ENCODE measurements around the gene UQCRQ. TPM values are rescaled to one million over a fixed set of nuclear protein-coding genes. Genes with fewer than 3 reads are reported as not detected.

The UQCRQ gene
- total RNA-seq, 2 experiments from 2014 or later: 652 to 654 TPM

DNA sequence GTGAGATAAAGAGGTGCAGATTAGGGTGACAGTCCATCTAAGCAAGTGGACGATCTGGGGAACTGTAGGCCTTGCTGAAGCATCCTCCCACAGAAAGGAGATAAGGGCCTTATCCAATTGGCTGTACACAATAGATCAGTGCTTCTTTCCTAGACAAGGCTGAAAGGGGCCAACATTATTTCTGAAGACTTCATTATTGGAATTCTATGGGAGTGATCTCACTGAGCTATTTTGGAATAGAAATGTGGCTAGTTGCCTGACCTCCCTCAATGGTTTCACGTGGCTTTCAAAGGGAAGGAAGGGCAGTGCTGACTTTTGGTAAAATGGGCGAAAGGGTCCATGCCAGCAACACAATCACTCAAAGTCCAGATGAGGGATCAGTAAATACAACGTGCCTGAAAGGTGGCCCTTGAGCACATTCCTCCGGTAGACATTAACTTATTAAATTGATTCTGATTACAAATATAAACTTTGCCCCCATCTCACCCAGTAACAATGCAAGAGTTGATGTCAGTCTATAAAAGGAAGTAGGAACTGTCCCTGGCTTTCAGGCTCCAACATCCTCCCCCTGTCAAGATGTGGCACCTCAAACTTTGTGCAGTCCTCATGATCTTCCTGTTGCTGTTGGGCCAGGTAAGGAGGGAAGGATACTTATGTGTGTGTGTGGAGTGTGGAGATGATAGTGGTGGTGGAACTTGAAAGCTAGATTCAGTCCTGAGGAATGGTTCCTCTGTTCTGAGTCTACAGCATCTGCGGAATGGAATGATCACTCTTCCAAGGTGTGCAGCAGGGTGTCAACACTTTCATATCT is 6.9 kb downstream of the UQCRQ start, which contains the start of gene LEAP2:
LEAP2 (plus strand) TSS at position 550 of the 811 bp plus-strand sequence; CDS start at position 577, 27 bp downstream.
- Mint-ChIP-seq H3K27me3 (no peaks in the 10 kb centered on the region), H3K27ac (no peak within 1 kb of the TSS), H3K4me1 (peaks cover 19% of the 10 kb centered on the region), H3K36me3 (peaks cover 26% of the 10 kb centered on the region), H3K4me3 (no peak within 1 kb of the TSS), H3K9me3 (no peaks in the 10 kb centered on the region)
- DNase-seq: no peak

- no peak for DNase-seq
- H3K4me3 Mint-ChIP-seq: no peak overlapping the region
- H3K9me3 Mint-ChIP-seq: no peaks in the 10 kb centered on the region
- H3K4me1 Mint-ChIP-seq: peaks cover 14% of the 10 kb centered on the region
- H3K27me3 Mint-ChIP-seq: no peaks in the 10 kb centered on the region
- H3K27ac Mint-ChIP-seq: no peak overlapping the region
- peaks cover 20% of the 10 kb centered on the region for H3K36me3 Mint-ChIP-seq
These were observed 7.5 kb downstream of the UQCRQ start for GRCh38 chr5:132873930-132874271.

DNA sequence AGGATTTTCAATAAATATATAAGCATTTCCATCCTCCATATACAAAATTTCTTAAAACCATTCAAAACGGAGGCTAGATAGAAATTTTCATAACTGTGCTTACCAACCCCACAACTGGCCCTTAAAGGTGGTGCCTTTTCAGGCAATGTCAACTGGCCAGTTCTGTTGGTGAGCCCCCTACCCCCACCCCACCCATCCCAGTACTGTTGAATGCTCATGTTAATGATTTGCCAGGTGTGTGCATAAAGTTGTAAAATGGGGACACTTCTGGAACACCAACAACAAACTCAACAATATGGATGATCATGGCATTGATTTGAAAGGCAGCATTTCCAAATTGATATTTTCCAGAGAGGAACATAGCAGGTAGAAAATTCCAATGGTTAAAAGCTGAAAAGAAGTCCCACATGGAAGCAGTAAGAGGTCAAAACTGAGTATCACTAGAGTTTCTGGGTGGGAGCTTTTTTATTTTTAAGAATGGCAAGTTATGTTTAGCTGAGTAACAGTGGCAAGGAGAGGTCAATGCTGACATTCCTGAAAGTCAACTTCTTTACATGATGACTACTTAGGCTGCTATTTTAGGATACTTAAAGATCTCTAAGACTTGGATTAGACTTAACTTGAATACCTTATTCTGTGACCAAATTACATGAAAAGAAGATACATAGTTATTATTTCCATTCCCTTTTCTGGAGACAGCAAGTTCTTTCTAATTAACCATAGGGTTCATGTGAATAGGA is 9.7 kb downstream of the UQCRQ start:
- no peak overlapping the region for H3K4me3 Mint-ChIP-seq
- no peaks in the 10 kb centered on the region for H3K9me3 Mint-ChIP-seq
- no peaks in the 10 kb centered on the region for H3K27me3 Mint-ChIP-seq
- peaks cover 7% of the 10 kb centered on the region for H3K36me3 Mint-ChIP-seq
- no peak overlapping the region for H3K27ac Mint-ChIP-seq
- DNase-seq: no peak
- no peaks in the 10 kb centered on the region for H3K4me1 Mint-ChIP-seq

GRCh38 chr5:132877466-132877865 is 11.0 kb downstream of the UQCRQ start:
- no peak for DNase-seq
- no peaks in the 10 kb centered on the region for H3K9me3 Mint-ChIP-seq
- H3K27ac Mint-ChIP-seq: no peak overlapping the region
- H3K27me3 Mint-ChIP-seq: no peaks in the 10 kb centered on the region
- no peaks in the 10 kb centered on the region for H3K4me1 Mint-ChIP-seq
- peaks cover 2% of the 10 kb centered on the region for H3K36me3 Mint-ChIP-seq
- H3K4me3 Mint-ChIP-seq: no peak overlapping the region

DNA sequence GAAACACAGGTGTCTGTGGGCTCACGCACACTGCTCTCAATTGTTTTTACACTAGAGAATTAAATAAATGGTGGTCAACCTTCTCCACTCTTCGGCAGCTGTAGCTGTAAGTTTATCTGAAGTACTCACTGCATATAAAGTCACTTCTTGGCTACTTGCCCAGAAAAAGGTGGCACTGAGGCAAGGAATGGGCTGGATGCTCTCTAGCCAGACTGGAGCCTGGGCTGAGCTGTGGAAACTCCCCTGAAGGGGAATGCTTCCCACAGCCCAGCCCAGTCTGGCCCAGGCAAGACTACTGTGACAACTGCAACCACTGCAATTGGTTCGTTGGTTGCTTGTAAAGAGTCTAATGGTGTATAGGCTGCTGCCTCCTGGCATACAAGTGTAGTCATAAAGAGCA is 11.5 kb downstream of the UQCRQ start:
- no peaks in the 10 kb centered on the region for H3K4me1 Mint-ChIP-seq
- peaks cover 2% of the 10 kb centered on the region for H3K36me3 Mint-ChIP-seq
- no peak for DNase-seq
- no peaks in the 10 kb centered on the region for H3K27me3 Mint-ChIP-seq
- H3K27ac Mint-ChIP-seq: peak overlapping the region; percentile 54
- H3K4me3 Mint-ChIP-seq: no peak overlapping the region
- no peaks in the 10 kb centered on the region for H3K9me3 Mint-ChIP-seq

DNA sequence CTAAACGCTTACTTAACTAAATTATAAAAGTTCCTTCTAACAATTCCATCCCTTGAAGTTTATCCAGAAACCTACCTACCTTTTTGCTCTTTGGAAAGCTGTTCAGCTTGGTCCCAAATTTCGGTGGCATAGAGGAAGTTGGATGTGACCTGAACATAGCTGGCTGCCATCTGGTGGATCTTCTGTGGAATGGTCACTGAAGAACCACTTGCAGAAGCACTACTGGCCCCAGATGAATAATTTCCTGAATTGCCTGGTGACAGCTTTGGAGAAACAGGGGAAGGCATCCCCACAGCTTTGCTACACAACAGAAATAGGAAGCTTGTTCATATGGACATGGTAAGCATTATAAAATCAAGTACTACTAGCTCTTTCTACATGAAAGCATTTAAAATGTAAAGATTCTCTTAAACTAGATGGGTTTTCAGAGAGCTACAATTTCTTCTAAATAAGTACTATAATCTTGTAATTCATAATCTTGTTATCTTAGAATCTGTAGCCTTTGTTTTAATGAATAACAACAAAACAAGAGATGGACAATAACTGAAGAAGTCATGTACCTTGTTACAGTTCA is 16.9 kb downstream of the UQCRQ start:
- no peaks in the 10 kb centered on the region for H3K27me3 Mint-ChIP-seq
- no peak overlapping the region for H3K27ac Mint-ChIP-seq
- H3K9me3 Mint-ChIP-seq: no peaks in the 10 kb centered on the region
- peaks cover 8% of the 10 kb centered on the region for H3K36me3 Mint-ChIP-seq
- H3K4me1 Mint-ChIP-seq: peaks cover 8% of the 10 kb centered on the region
- no peak overlapping the region for H3K4me3 Mint-ChIP-seq
- no peak for DNase-seq

DNA sequence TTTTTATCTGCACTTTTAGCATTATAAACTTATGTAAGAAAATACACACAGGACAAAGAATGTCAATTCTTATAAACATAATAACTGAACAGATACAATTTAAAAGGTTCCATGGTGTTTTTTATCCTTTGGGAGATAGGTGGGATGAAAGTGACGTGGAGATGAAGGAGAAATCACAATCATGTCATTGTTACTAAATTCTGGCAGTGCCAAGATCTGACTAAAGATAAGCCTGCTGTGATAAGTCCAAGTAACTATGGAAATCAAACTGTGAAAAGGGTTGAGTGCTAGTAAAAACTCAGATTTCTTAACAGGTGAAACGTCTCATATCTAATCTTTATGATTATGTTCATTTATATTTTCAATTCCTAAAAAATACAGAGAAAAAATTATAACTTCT is 18.1 kb downstream of the UQCRQ start:
- peaks cover 8% of the 10 kb centered on the region for H3K36me3 Mint-ChIP-seq
- no peak overlapping the region for H3K27ac Mint-ChIP-seq
- H3K9me3 Mint-ChIP-seq: no peaks in the 10 kb centered on the region
- H3K27me3 Mint-ChIP-seq: no peaks in the 10 kb centered on the region
- no peak overlapping the region for H3K4me3 Mint-ChIP-seq
- peaks cover 8% of the 10 kb centered on the region for H3K4me1 Mint-ChIP-seq
- DNase-seq: no peak

- Mint-ChIP-seq H3K4me1 (peaks cover 11% of the 10 kb centered on the region), H3K36me3 (peaks cover 8% of the 10 kb centered on the region), H3K27me3 (no peaks in the 10 kb centered on the region), H3K27ac (no peak overlapping the region), H3K4me3 (no peak overlapping the region), H3K9me3 (no peaks in the 10 kb centered on the region)
- no peak for DNase-seq
These were observed 19.8 kb downstream of the UQCRQ start for GRCh38 chr5:132886064-132886823.

- Mint-ChIP-seq H3K4me3 (no peak overlapping the region), H3K27ac (no peak overlapping the region), H3K9me3 (no peaks in the 10 kb centered on the region)
These were observed 20.8 kb downstream of the UQCRQ start for GRCh38 chr5:132887283-132887682.

DNA sequence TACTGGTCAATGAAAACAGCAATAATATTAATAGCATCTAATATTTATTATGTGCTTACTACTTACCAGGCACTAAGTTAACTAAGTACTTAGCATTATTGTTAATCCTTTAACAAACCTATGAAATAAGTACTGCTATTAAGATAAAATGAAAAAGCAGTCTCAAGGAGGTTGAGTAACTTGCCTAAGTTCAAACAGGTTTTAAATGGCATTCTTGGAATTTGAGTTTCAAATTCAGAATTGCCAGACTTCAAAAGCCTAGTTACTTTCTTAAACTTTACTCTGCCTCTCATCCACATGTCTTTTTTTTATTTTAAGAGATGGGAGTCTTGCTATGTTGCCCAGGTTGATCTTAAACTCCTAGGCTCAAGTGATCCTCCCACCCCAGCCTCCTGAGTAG is 23.1 kb downstream of the UQCRQ start:
- Mint-ChIP-seq H3K36me3 (peaks cover 5% of the 10 kb centered on the region), H3K27me3 (no peaks in the 10 kb centered on the region), H3K9me3 (no peaks in the 10 kb centered on the region), H3K4me3 (no peak overlapping the region), H3K4me1 (peaks cover 8% of the 10 kb centered on the region), H3K27ac (no peak overlapping the region)
- no peak for DNase-seq

More at GRCh38 chr5:132887283-132887682, 20.8 kb downstream of the UQCRQ start:
- Mint-ChIP-seq H3K4me1 (peaks cover 11% of the 10 kb centered on the region), H3K27me3 (no peaks in the 10 kb centered on the region), H3K36me3 (peaks cover 9% of the 10 kb centered on the region)
- DNase-seq: no peak

DNA sequence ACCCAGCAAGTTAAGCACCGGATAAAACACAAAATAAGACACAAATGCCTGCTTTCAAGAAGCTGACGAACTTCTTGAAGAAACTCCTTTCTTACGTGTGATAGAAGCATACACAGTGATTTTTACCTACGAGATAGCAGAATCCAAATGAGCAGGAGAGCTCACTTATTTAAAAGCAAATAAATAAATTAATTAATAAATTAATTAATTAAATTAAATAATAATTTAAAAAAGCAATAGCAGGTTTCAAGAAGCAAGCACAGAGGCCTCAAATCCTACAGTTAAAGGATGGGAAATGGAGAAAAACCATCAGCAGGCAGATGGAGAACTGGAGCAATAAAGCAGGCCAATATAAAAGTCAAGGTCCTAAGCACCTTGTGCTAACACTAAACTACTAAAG is 24.4 kb downstream of the UQCRQ start:
- DNase-seq: no peak
- no peaks in the 10 kb centered on the region for H3K9me3 Mint-ChIP-seq

DNA sequence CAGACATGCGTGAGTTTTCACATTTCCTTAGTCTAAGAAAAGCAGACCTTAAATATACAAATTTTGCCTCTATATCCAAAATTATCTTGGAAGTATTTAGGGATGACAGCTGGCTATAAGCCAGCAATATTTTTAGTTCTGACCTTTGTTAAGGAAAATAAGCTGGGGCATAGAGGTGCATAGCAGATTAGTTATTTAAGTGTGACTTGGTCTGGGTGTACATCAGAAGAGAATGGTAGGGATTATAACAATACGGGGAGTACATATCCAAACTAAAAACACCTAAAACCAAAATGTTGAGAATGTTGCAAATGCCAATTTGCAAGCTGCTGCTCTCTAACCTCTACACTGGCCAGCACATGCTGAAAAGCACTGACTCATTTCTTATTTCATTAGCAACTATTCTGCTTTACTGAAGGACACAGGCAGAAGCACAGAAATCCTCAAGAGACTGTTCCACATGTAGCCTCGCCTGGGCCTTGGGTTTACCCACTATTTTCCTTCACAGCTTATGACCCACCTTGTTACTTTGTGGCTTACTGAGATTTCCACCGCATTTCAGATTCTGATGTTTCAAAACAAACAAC is 29.4 kb downstream of the UQCRQ start:
- H3K9me3 Mint-ChIP-seq: no peaks in the 10 kb centered on the region
- H3K4me3 Mint-ChIP-seq: no peak overlapping the region
- DNase-seq: no peak
- H3K27me3 Mint-ChIP-seq: no peaks in the 10 kb centered on the region
- peaks cover 21% of the 10 kb centered on the region for H3K36me3 Mint-ChIP-seq
- no peak overlapping the region for H3K27ac Mint-ChIP-seq
- H3K4me1 Mint-ChIP-seq: peaks cover 4% of the 10 kb centered on the region

More for the DNA sequence above, 24.4 kb downstream of the UQCRQ start:
- Mint-ChIP-seq H3K4me3 (no peak overlapping the region), H3K4me1 (peaks cover 3% of the 10 kb centered on the region), H3K36me3 (peaks cover 9% of the 10 kb centered on the region), H3K27me3 (no peaks in the 10 kb centered on the region), H3K27ac (no peak overlapping the region)

DNA sequence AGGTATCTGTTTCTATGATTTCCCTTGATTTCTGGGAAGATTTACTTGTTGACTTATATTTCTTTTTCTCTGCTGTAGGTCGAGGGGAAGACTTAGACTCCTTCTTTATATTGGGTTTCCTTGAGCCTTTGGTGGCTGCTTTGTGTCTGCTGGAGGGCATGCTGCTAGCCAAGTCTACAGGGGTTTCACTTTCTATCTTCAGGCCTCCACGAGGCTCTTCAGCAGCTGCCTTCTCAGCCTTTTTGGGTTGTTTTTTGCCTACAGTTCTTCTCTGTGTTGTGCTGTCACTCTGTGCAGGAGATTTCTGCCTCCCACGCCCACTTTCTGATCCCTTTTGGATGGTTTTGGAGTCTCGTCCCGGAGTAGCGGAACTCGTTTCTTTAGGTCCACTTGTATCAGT is 30.2 kb downstream of the UQCRQ start:
- H3K9me3 Mint-ChIP-seq: no peaks in the 10 kb centered on the region
- peaks cover 21% of the 10 kb centered on the region for H3K36me3 Mint-ChIP-seq
- peak overlapping the region; percentile 16 for H3K27ac Mint-ChIP-seq
- H3K4me3 Mint-ChIP-seq: no peak overlapping the region
- no peak for DNase-seq
- H3K4me1 Mint-ChIP-seq: peaks cover 4% of the 10 kb centered on the region
- H3K27me3 Mint-ChIP-seq: no peaks in the 10 kb centered on the region

DNA sequence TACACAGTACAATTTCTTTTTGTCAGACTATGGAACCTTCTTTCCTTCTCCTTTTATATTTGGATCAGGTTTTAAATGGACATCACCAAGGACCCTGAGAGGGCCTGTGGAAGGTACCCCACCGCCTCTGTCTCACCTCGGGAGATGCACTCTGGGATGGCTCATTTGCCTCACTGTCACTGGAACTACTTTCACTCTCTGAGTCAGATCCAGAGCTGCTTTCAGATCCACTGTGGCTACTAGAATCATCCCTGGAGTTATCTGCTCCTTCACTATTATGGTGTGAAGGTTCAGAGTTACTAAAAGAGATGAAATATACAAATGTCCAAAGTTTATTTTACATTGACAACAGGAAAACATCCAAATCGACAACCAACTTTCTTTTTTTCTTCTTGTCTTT is 31.7 kb downstream of the UQCRQ start:
- H3K4me1 Mint-ChIP-seq: peaks cover 5% of the 10 kb centered on the region
- DNase-seq: no peak
- H3K4me3 Mint-ChIP-seq: no peak overlapping the region
- peaks cover 18% of the 10 kb centered on the region for H3K36me3 Mint-ChIP-seq
- no peak overlapping the region for H3K27ac Mint-ChIP-seq
- H3K27me3 Mint-ChIP-seq: no peaks in the 10 kb centered on the region
- no peaks in the 10 kb centered on the region for H3K9me3 Mint-ChIP-seq

Data from activated naive CD8-positive, alpha-beta T cell treated with anti-CD3 and anti-CD28 coated beads for 36 hours (primary cell).